A549 (cell line): ENCODE data around the gene C6orf132. TPM values are rescaled to one million over a fixed set of nuclear protein-coding genes. Genes with fewer than 3 reads are reported as not detected.

Experiments
- ATAC-seq, 2 experiments: fragments of 200-7000 bp in 1 of 2; fragments of >200 bp in 1 of 2; cut with Nextera tagmentation in 1 of 2; cut with Tn5 transposase in 1 of 2; 3 replicates each; pipeline versions ENCODE4 v1.8.0 to v1.9.1; 2018 to 2020; ENCODE audit warnings: mild to moderate bottlenecking in 1 of 2, moderate library complexity in 1 of 2
- CTCF ChIA-PET: fragments of 300-600 bp; sonication (Branson Sonifier 250); formaldehyde crosslinking; extraction: SDS; loops from one replicate; lab custom pipeline; 2021; ENCODE audit warnings: antibody characterized with exemption, inconsistent platforms; lab: Yijun Ruan, JAX
- POLR2A ChIA-PET: fragments of 350-600 bp; formaldehyde crosslinking; extraction: SDS; loops from one replicate; lab custom pipeline; 2021; ENCODE audit warnings: antibody characterized with exemption, inconsistent platforms; lab: Yijun Ruan, JAX
- DNase-seq, 2 experiments: peaks; one replicate each; pipeline versions ENCODE4 v3.0.0 to v3.0.0-alpha.2; 2011 to 2016; ENCODE audit warnings: low read depth in 1 of 2, low spot score in 1 of 2
- FAIRE-seq: peaks from 2 replicates; lab custom pipeline; 2011; peaks lifted over from hg19 to GRCh38; lab: Jason Lieb, UNC
- H3K27ac ChIP-seq, 2 experiments: fragments of >200 bp; sonication (Bioruptor Twin); formaldehyde crosslinking; 3 replicates each; pipeline ENCODE4 v1.5.1; 2016 to 2017
- H3K4me1 ChIP-seq: fragments of >200 bp; sonication (Bioruptor Twin); formaldehyde crosslinking; 3 replicates; pipeline ENCODE4 v1.6.1; 2016
- H3K4me2 ChIP-seq: fragments of >200 bp; sonication (Bioruptor Twin); formaldehyde crosslinking; 3 replicates; pipeline ENCODE4 v1.6.1; 2016
- H3K4me3 ChIP-seq: fragments of >200 bp; sonication (Bioruptor Twin); formaldehyde crosslinking; 3 replicates; pipeline ENCODE4 v1.5.1; 2016
- H3K9me3 ChIP-seq: fragments of >200 bp; sonication (Bioruptor Twin); formaldehyde crosslinking; 3 replicates; pipeline ENCODE4 v1.6.1; 2016
- CHD2 ChIP-seq: fragments of 150-350 bp; IDR thresholded peaks from 2 replicates; pipeline ENCODE4 v1.6.1; 2014; ENCODE audit warnings: low read length; ENCODE audit not compliant: partially characterized antibody
- EHF ChIP-seq: fragments of 250-450 bp; sonication (Bioruptor Pico); IDR thresholded peaks from 2 replicates; pipeline ENCODE4 v1.5.0; 2020; ENCODE audit warnings: mild to moderate bottlenecking
- EHMT2 ChIP-seq: fragments of 200-600 bp; sonication (generic); IDR thresholded peaks from 2 replicates; pipeline ENCODE4 v1.6.1; 2016; ENCODE audit warnings: antibody characterized with exemption, low read depth, mild to moderate bottlenecking, moderate library complexity
- EP300 ChIP-seq, 2 experiments: fragments of >200 bp; sonication (Bioruptor Twin); formaldehyde crosslinking; IDR thresholded peaks; 2 replicates in 1 of 2; 3 replicates in 1 of 2; pipeline ENCODE4 v1.6.1; 2016 to 2017
- FOSL2 ChIP-seq, 2 experiments: fragments of 450-650 bp in 1 of 2; fragments of >200 bp in 1 of 2; sonication (Bioruptor Twin) in 1 of 2; formaldehyde crosslinking; IDR thresholded peaks; 2 replicates each; pipeline versions ENCODE4 v1.5.0 to v1.6.1; 2016 to 2020; ENCODE audit warnings: mild to moderate bottlenecking in 1 of 2, moderate library complexity in 1 of 2
- HOXA7 ChIP-seq: fragments of 250-450 bp; sonication (Bioruptor Pico); IDR thresholded peaks from 2 replicates; pipeline ENCODE4 v1.5.0; 2020; ENCODE audit warnings: mild to moderate bottlenecking, moderate library complexity
- HOXB13 ChIP-seq: fragments of 250-450 bp; sonication (Bioruptor Pico); IDR thresholded peaks from 2 replicates; pipeline ENCODE4 v1.5.0; 2020; ENCODE audit warnings: low read depth, mild to moderate bottlenecking, moderate library complexity
- JUN ChIP-seq, 2 experiments: fragments of >200 bp; sonication (Bioruptor Twin); formaldehyde crosslinking; IDR thresholded peaks; 2 replicates in 1 of 2; 3 replicates in 1 of 2; pipeline ENCODE4 v1.6.1; 2016 to 2017
- JUNB ChIP-seq: fragments of >200 bp; sonication (Bioruptor Twin); formaldehyde crosslinking; IDR thresholded peaks from 2 replicates; pipeline ENCODE4 v1.6.1; 2016
- KDM1A ChIP-seq: fragments of 200-600 bp; sonication (generic); IDR thresholded peaks from 2 replicates; pipeline ENCODE4 v1.6.1; 2016; ENCODE audit warnings: low read depth, mild to moderate bottlenecking
- KDM5A ChIP-seq: fragments of 200-600 bp; sonication (generic); IDR thresholded peaks from 2 replicates; pipeline ENCODE4 v1.6.1; 2016; ENCODE audit warnings: antibody characterized with exemption, mild to moderate bottlenecking
- MAZ ChIP-seq: fragments of 150-350 bp; IDR thresholded peaks from 2 replicates; pipeline ENCODE4 v1.6.1; 2014; ENCODE audit warnings: antibody characterized with exemption, low read depth, low read length, borderline replicate concordance
- NPAS2 ChIP-seq: fragments of 250-450 bp; sonication (Bioruptor Pico); IDR thresholded peaks from 2 replicates; pipeline ENCODE4 v1.8.0; 2022; ENCODE audit warnings: mild to moderate bottlenecking, moderate library complexity, borderline replicate concordance
- POLR2A ChIP-seq: IDR thresholded peaks from 2 replicates; pipeline ENCODE4 v1.6.1; 2012; ENCODE audit warnings: mild to moderate bottlenecking, low read length
- RAD21 ChIP-seq, 2 experiments: fragments of >200 bp in 1 of 2; sonication (Bioruptor Twin) in 1 of 2; formaldehyde crosslinking in 1 of 2; IDR thresholded peaks in 1 of 2; conservative IDR thresholded peaks in 1 of 2; 2 replicates in 1 of 2; 3 replicates in 1 of 2; pipeline ENCODE4 v1.6.1; 2012 to 2018; ENCODE audit warnings: inconsistent platforms in 1 of 2
- RARB ChIP-seq: fragments of 250-450 bp; sonication (Bioruptor Pico); IDR thresholded peaks from 2 replicates; pipeline ENCODE4 v1.8.0; 2021; ENCODE audit warnings: mild to moderate bottlenecking, moderate library complexity
- SMC3 ChIP-seq: fragments of >200 bp; sonication (Bioruptor Twin); formaldehyde crosslinking; IDR thresholded peaks from 3 replicates; pipeline ENCODE4 v1.6.1; 2018; ENCODE audit warnings: inconsistent platforms
- SREBF2 ChIP-seq: fragments of 450-650 bp; IDR thresholded peaks from 2 replicates; pipeline ENCODE4 v1.6.1; 2014; ENCODE audit warnings: mild to moderate bottlenecking, moderate library complexity
- TFCP2L1 ChIP-seq: fragments of 250-450 bp; sonication (Bioruptor Pico); IDR thresholded peaks from 2 replicates; pipeline ENCODE4 v1.5.0; 2021; ENCODE audit warnings: mild to moderate bottlenecking
- ZC3H11A ChIP-seq: fragments of 450-650 bp; IDR thresholded peaks from 2 replicates; pipeline ENCODE4 v1.6.1; 2014; ENCODE audit warnings: antibody characterized with exemption, mild to moderate bottlenecking
- WGBS: methylation state at CpG from one replicate; pipeline ENCODE4 v1.1.6; 2017; ENCODE audit errors: missing lambda C conversion rate; 5-methylcytosine and 5-hydroxymethylcytosine counted together
- polyA plus RNA-seq, 4 experiments: library from polyadenylated mRNA; depleted of rRNA in 3 of 4; stranded (reverse); fragments of >200 nt; fragmentation: RNase III in 1 of 4; extraction: RNeasy Plus Mini Kit Qiagen cat#74134 plus additional on column Dnase treatment in 1 of 4; gene quantifications; 2 replicates in 3 of 4; 3 replicates in 1 of 4; pipeline ENCODE4 v1.2.3, GENCODE V29; 2011 to 2017
- TF ChIP-seq, protein P1 (sequence below): IDR thresholded peaks from 2 replicates; pipeline ENCODE4 v1.6.1; 2012; ENCODE audit warnings: low read depth, borderline replicate concordance
- TF ChIP-seq, protein P2 (sequence below): IDR thresholded peaks from 2 replicates; pipeline ENCODE4 v1.6.1; 2012
- TF ChIP-seq, protein P3 (sequence below): fragments of 150-350 bp; IDR thresholded peaks from 2 replicates; pipeline ENCODE4 v1.6.1; 2014; ENCODE audit warnings: low read depth, mild to moderate bottlenecking, low read length
- TF ChIP-seq, protein P4 (sequence below): fragments of >200 bp; sonication (Bioruptor Twin); formaldehyde crosslinking; IDR thresholded peaks from 3 replicates; pipeline ENCODE4 v1.5.1; 2016

The C6orf132 gene
- polyA plus RNA-seq, 2 of the 4 experiments (the other 2 are of a cell fraction), result 0.44 to 1.1 TPM

DNA sequence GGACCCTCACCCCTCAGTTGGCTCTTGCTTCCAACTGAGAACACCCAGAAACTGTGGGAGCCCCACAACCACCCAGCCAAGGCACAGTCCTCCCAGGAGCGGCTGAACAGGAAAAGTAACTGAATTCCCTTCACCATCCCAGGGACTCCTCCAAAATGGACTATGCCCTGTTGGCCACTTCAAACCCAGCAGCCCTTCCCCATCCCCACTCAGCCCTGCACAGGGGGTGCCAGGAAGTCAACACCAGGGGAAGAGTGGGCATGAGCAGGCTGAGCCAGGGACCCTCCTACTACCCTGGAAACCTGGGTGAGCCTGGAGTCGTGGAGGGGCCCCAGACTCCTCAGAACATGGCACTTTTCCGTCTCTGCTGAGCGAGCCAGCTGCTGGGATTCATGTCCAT lies 42.1 kb upstream of the C6orf132 start:
- Histone ChIP-seq H3K27ac (no peak overlapping the region), H3K4me1 (peaks cover 5% of the 10 kb centered on the region; the same call in 1 of the 3 replicates), H3K9me3 (no peaks in the 10 kb centered on the region), H3K4me3 (no peak overlapping the region), H3K4me2 (no peak overlapping the region)
- DNase-seq (no peak), FAIRE-seq (no peak), ATAC-seq (no peak)
- TF ChIP-seq KDM5A, result no peak
- TF ChIP-seq NPAS2 (CRISPR knock-in tag), result no peak
- TF ChIP-seq TFCP2L1 (CRISPR knock-in tag), result no peak
- no peak for TF ChIP-seq CHD2
- TF ChIP-seq, protein P1, sequence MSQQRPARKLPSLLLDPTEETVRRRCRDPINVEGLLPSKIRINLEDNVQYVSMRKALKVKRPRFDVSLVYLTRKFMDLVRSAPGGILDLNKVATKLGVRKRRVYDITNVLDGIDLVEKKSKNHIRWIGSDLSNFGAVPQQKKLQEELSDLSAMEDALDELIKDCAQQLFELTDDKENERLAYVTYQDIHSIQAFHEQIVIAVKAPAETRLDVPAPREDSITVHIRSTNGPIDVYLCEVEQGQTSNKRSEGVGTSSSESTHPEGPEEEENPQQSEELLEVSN, result no peak
- TF ChIP-seq ZC3H11A, result no peak
- no peak for TF ChIP-seq KDM1A
- TF ChIP-seq EHMT2, result no peak
- no peak for TF ChIP-seq MAZ
- no peak for TF ChIP-seq EHF (CRISPR knock-in tag)
- TF ChIP-seq FOSL2 (IDR thresholded peaks at IDR 0.05), result no peak
- no peak for TF ChIP-seq FOSL2 (CRISPR knock-in tag; IDR thresholded peaks at IDR 0.05)
- TF ChIP-seq JUNB, result no peak
- TF ChIP-seq RAD21 (conservative IDR thresholded peaks at IDR 0.05 in 1 of 2, IDR thresholded peaks at IDR 0.05 in 1 of 2), result no peak
- TF ChIP-seq HOXB13 (CRISPR knock-in tag), result no peak
- TF ChIP-seq, protein P2, sequence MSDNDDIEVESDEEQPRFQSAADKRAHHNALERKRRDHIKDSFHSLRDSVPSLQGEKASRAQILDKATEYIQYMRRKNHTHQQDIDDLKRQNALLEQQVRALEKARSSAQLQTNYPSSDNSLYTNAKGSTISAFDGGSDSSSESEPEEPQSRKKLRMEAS, result no peak
- TF ChIP-seq, protein P3, sequence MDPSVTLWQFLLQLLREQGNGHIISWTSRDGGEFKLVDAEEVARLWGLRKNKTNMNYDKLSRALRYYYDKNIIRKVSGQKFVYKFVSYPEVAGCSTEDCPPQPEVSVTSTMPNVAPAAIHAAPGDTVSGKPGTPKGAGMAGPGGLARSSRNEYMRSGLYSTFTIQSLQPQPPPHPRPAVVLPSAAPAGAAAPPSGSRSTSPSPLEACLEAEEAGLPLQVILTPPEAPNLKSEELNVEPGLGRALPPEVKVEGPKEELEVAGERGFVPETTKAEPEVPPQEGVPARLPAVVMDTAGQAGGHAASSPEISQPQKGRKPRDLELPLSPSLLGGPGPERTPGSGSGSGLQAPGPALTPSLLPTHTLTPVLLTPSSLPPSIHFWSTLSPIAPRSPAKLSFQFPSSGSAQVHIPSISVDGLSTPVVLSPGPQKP, result no peak
- TF ChIP-seq SREBF2, result no peak
- no peak for TF ChIP-seq RARB (CRISPR knock-in tag)
- 75% methylated on average over 4 of the region's 4 CpGs for WGBS
- CTCF ChIA-PET, result interaction anchor here (0.7 to 1.1 kb wide), 2 partner anchors 18 to 154 kb away, joined by 3 to 4 read pairs; no protein-coding TSS in a partner anchor
- POLR2A ChIA-PET, result no interaction called here

DNA sequence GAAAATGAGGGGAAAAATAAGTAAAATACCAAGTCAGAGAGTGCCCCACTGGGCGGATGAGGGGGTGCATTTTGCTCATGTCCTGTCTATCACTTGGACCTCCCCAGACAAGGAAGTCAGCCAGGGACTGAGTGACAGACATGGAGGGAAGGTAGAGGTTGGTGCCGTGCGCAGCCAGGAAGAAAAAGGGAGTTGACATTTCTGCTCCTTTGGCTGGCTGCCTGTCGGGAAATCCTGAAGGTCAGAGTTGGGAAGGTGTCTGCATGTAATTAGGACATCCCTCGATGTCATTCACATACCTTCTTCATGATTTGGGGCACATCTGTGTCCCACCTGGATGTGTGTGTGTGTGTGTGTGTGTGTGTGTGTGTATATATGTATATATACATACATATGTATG lies 39.7 kb upstream of the C6orf132 start:
- ATAC-seq (no peak), FAIRE-seq (no peak), DNase-seq (no peak)
- Histone ChIP-seq H3K4me3 (no peak overlapping the region), H3K4me1 (peaks cover 5% of the 10 kb centered on the region; the same call in 1 of the 3 replicates), H3K27ac (no peak overlapping the region), H3K4me2 (no peak overlapping the region)
- ChIA-PET CTCF (interaction anchor here (1.0 to 1.5 kb wide), 2 partner anchors 9 to 15 kb away, joined by 4 read pairs; partner anchors contain the start of gene GUCA1A), POLR2A (no interaction called here)
- WGBS, result 66% methylated on average over 5 of the region's 5 CpGs
- TF ChIP-seq HOXA7 (CRISPR knock-in tag) (no peak), JUN (IDR thresholded peaks at IDR 0.05) (no peak), SMC3 (no peak), RAD21 (conservative IDR thresholded peaks at IDR 0.05 in 1 of 2, IDR thresholded peaks at IDR 0.05 in 1 of 2) (no peak), EP300 (IDR thresholded peaks at IDR 0.05) (no peak), POLR2A (no peak)
- TF ChIP-seq, protein P4, sequence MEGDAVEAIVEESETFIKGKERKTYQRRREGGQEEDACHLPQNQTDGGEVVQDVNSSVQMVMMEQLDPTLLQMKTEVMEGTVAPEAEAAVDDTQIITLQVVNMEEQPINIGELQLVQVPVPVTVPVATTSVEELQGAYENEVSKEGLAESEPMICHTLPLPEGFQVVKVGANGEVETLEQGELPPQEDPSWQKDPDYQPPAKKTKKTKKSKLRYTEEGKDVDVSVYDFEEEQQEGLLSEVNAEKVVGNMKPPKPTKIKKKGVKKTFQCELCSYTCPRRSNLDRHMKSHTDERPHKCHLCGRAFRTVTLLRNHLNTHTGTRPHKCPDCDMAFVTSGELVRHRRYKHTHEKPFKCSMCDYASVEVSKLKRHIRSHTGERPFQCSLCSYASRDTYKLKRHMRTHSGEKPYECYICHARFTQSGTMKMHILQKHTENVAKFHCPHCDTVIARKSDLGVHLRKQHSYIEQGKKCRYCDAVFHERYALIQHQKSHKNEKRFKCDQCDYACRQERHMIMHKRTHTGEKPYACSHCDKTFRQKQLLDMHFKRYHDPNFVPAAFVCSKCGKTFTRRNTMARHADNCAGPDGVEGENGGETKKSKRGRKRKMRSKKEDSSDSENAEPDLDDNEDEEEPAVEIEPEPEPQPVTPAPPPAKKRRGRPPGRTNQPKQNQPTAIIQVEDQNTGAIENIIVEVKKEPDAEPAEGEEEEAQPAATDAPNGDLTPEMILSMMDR, result no peak
- TF ChIP-seq, all 56 proteins: peak for 0
- H3K9me3 ChIP-seq, result no peaks in the 10 kb centered on the region
